ELR (cell line): Measurements from ENCODE around the gene KLC4.

Experiments
- DNase-seq: peaks from one replicate; pipeline ENCODE4 v3.0.0-alpha.2; 2015; ENCODE audit warnings: low read depth

The KLC4 gene

GRCh38 chr6:43059168-43060033, at the start of gene KLC4, which contains the start of gene MRPL2:
KLC4 (plus strand) TSS chr6:43059631; CDS start chr6:43061336, 1,705 bp downstream.
MRPL2 (minus strand) TSS chr6:43059434; CDS start chr6:43059381, 53 bp downstream.
- peak; percentile 100 for DNase-seq

GRCh38 chr6:43011207-43011606, 48.2 kb upstream of the KLC4 start:
- no peak for DNase-seq

GRCh38 chr6:43012364-43012763, 47.1 kb upstream of the KLC4 start:
- DNase-seq: no peak

DNA sequence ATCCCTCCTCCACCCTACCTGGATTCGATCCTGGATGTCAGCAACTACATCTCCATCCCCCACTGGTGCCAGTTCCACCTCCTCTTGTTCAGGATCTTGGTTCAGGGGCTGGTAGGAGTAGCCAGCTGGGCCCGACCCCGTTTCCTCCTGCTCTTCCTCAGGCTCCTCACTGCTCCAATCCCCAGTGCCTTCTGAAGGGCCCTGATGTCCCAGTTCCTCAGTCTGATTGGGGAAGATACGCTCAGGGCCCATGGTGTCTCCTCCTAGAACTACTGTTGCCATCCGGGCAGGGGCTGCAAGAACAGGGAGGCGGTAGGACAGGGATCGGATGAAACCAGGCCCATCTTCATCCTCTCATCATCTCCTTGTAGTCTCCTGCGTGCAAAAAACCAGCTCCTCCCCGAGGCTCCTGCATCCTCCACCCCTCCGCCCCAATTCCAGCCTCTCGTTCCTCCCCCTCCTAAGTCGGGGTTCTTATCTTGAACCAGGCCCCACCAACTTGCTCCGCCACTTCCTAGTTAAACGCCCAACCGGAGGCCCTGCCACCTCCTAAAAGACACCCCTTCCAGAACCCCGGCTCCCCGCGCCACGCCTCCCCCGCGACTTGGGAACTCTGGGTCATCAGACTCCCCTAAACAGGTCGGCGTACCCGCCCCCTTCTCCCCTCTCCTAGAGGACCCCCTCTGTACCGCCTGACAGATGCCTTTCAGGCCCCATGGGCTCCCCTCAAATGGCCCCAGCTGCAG, 46.2 kb upstream of the KLC4 start:
- peak; percentile 61 for DNase-seq

DNA sequence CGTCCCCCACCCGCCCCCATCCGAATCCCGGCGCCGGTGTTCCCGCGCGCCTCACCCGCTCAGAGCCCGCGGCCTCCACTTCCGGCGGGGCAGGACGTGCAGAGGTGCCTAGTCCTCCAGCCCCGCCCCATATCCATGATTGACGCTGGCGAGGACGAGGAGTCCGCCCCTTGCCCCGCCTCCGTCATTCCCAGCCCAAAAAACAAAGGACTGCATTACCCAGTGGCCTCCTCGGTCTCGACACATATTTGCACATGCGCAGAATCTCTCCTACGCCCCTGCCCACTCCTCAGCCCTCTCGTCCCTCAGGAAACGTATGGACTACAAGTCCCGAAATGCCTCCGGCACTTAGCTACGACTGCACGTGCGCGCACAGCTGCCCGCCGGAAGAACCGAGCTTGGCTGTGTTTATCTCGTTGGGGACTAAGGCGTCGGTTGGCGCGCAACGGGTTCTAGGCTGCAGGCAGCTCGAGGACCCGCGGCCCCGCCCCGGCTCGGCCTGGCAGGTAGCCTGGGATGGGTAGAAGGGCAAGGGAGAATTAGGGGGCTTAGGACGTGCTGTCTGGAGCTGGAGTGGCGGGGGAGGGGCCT, 45.5 kb upstream of the KLC4 start, which contains the start of the genes KLHDC3 and MEA1:
KLHDC3 (plus strand) TSS at position 407 of the 591 bp plus-strand sequence. CDS start 2,944 bp downstream, outside the sequence.
MEA1 (minus strand) TSS at position 104 of the 591 bp plus-strand sequence. CDS start 133 bp downstream, outside the sequence.
- peak; percentile 100 for DNase-seq

GRCh38 chr6:43014434-43014909, 45.0 kb upstream of the KLC4 start:
- DNase-seq: peak; percentile 67

DNA sequence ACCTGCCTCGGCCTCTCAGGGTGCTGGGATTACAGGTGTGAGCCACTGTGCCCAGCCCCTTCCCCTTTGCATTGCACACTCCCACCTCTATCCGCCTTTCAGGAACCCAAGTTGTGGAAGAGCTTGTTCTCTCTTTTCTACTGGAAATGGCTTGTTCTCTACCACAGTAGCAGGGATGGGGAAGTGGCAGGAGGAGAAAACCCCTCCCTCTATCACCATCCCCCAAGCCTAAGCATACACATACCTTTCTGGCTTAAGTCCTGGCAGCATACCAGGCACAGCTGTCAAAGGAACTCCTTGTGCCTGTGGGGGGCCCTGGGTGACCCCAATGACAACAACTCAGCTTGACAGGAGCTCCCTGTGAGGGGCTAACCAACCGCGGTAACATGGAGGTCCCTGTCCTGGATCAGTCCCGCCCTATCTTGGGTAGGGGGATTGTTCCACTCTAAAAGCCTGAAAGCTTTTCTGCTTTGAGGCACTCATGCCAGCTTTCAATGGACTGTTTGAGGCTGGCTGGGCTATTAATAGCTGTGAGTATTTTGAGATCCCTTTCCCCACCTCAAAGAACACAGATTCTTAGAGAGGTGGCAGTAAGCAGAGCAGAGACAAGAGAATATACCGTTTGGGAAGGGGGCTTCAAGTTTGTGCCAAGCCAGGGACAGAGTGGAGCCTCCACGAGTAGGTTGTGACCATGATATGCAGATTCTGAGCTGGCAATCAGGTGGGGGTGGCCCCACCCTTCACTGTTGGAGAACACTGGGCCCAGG, 43.1 kb upstream of the KLC4 start:
- no peak for DNase-seq

DNA sequence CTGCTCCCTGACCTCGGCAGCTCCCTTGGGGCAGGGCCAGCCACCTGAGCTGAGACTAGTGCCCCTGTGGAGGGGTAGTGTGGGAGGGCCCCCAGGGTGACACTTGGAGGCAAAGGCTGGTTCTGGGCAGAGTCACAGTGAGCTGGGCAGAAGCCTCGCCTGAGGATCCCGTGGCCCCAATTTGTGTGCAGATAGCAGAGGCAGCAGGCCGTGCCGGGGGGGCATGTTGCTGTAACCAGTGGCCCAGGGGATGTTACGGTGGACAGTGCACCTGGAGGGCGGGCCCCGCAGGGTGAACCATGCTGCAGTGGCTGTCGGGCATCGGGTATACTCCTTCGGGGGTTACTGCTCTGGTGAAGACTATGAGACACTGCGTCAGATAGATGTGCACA, 42.5 kb upstream of the KLC4 start:
- DNase-seq: no peak

GRCh38 chr6:43019152-43019551, 40.3 kb upstream of the KLC4 start:
- no peak for DNase-seq

- DNase-seq: no peak
These were observed 39.3 kb upstream of the KLC4 start for GRCh38 chr6:43020052-43020705.

DNA sequence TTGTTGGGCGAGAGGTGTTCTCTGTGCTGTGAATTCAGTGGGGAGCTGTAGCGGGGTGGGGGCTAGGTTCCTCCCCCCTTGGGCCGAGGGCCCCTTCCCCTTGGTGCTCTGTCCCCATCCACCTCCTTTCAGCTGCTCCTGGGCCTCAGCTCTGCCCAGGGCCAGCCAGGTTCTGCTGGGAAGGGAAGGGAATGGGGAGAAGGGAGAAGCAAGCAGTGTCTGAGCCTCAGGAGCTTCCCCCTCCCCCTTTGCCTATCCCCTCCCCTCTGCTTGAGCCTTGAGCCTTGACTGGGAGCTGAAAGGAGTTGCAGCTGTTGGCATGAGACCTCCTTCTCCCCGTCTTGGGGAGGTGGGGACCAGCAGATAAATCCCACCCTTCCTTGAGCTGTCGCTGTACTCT, 38.6 kb upstream of the KLC4 start:
- no peak for DNase-seq

- peak; percentile 86 for DNase-seq
These were observed 38.0 kb upstream of the KLC4 start, which contains the start of gene RRP36 for GRCh38 chr6:43021270-43022047. RRP36 (plus strand) TSS chr6:43021623; CDS start chr6:43021655, 32 bp downstream.

- DNase-seq: no peak
These were observed 35.0 kb upstream of the KLC4 start for GRCh38 chr6:43024436-43024835.

DNA sequence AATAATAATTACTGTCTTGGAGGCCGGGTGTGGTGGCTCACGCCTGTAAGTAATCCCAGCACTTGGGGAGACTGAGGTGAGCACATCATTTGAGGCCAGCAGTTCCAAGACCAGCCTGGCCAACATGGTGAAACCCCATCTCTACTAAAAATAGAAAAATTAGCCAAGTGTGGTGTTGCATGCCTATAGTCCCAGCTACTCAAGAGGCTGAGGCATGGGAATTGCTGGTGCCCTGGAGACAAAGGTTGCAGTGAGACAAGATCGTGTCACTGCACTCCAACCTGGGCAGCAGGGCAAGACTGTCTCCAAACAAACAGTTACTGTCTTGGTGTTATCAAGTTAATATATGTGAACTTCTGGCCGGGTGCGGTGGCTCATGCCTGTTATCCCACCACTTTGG, 33.1 kb upstream of the KLC4 start:
- no peak for DNase-seq

DNA sequence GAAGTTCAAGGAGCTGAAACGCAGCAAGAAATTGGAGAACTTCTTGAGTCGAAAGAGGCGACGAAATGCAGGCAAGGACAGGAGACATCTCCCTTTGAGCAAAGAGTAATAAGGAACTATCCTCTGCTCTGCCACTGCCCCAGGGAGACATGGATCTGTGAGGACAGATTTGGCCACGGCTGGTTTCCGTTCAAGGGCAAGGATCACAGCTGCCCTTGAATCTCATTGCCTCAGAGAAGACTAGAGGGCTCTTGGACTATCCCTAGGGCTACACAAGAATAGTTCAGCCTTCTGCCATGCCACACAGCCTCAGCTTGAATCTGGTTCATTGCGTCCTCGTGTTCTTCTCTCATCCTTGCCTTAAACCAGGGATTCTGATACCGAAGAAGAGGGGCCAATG, 30.3 kb upstream of the KLC4 start:
- DNase-seq: no peak

DNA sequence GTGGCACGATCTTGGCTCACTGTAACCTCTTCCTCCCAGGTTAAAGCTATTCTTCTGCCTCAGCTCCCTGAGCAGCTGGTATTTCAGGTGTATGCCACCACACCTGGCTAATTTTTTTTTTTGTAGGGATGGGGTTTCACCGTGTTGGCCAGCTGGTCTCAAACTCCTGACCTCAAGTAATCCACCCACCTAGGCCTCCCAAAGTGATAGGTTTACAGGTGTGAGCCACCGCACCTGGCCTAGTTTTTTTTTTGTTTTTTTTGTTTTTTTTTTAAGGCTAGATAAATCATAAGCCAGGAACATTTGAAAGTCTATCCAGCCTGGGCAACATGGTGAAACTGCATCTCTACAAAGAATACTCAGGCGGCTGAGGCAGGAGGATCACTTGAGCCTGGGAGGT, 27.1 kb upstream of the KLC4 start:
- DNase-seq: no peak

GRCh38 chr6:43033496-43034189, 25.8 kb upstream of the KLC4 start:
- no peak for DNase-seq

DNA sequence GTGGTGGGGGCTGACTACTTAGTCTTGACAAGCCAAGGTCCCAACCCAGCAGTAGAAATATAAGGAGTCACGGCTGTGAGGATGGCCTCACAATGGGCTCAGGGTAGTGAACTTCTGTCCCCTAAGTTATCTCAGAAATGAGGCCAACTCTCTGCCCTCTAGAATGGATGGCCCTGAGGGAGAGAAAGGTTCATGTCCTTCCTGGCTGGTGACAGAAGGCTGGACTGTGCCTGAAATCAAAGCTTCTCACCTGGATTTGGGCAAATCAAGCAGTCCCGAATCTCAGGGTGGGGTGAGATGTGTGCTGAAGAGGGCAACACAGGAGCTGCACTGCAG, 25.3 kb upstream of the KLC4 start:
- no peak for DNase-seq

DNA sequence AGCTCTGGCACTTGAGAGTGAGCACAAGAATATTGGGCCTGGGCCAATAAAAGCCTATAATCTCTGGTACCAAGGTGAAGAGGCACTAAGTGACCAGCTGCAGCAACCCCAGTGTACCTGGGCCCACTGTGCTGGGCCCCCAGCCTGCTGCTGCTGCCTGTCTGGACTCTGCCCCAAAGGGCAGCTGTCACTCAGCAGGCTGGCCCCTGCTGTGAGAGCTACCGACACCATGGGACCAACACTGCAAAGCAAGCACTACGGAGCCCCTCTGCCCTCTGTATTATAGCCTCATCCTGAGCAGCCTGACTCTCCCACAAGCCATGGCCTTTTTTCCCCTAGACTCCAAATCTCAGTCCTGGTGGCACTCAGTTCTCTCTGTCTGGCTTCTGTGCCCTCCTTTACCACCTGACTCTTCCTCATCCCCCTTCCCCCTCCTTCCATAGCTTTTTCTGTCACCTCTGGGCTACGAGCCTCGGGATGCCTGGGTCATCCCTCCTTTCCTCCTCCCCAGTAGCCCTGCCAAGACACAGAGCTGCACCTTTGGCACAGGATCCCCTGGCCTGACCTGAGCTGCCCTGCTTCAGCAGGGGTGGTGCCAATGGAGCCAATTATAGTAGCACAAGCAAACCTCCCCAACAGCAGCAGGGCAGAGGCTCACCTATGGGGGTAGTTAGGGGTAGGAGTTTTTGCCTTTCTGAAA, 23.8 kb upstream of the KLC4 start:
- DNase-seq: no peak
